Pancreas (tissue), 10 donors: ENCODE measurements around the gene SPINK6. TPM values are rescaled to one million over a fixed set of nuclear protein-coding genes. Genes with fewer than 3 reads are reported as not detected.
A peak's percentile ranks its signal among the peaks of the same experiment; 100 is the strongest.

ENCODE experiments used
- ATAC-seq, 4 donors: fragments of 200-7000 bp; cut with Tn5 transposase; one replicate each; pipeline versions ENCODE4 v1.8.0 to v1.9.1; 2020; ENCODE audit warnings: mild to moderate bottlenecking in 4 of 4, moderate library complexity in 4 of 4
- DNase-seq, 6 donors: peaks; one replicate each; pipeline ENCODE4 v3.0.0-alpha.2; 2020
- FAIRE-seq: peaks from 2 replicates; lab custom pipeline; 2012; peaks lifted over from hg19 to GRCh38; lab: Jason Lieb, UNC
- H3K27ac ChIP-seq, 4 donors: fragments of 200-600 bp; sonication (generic); 1 replicate in 3 of 4; 2 replicates in 1 of 4; pipeline versions ENCODE4 v1.5.0 to v1.8.0; 2020
- H3K27me3 ChIP-seq, 4 donors: fragments of 200-600 bp; one replicate each; pipeline ENCODE4 v1.8.0; 2021
- H3K36me3 ChIP-seq, 3 donors: fragments of 200-600 bp; sonication (generic) in 1 of 3; one replicate each; pipeline versions ENCODE4 v1.5.0 to v1.8.0; 2020 to 2021
- H3K4me1 ChIP-seq, 3 donors: fragments of 200-600 bp; one replicate each; pipeline ENCODE4 v1.8.0; 2021
- H3K4me3 ChIP-seq, 4 donors: fragments of 200-600 bp; sonication (generic) in 2 of 4; one replicate each; pipeline versions ENCODE4 v1.5.0 to v1.8.0; 2020 to 2021
- H3K9me3 ChIP-seq, 4 donors: fragments of 200-600 bp; one replicate each; pipeline ENCODE4 v1.8.0; 2021
- WGBS, 2 donors: extraction: QIAGEN DNeasy Blood & Tissue Kit; methylation state at CpG; one replicate each; pipeline ENCODE4 v1.1.7; 2013; 5-methylcytosine and 5-hydroxymethylcytosine counted together
- intact Hi-C, 3 donors: fragments of 100-400 bp; cut with DNase I; formaldehyde crosslinking; loops; one replicate each; pipeline versions ENCODE4 v1.11.1 to v1.14.2; 2022
- polyA plus RNA-seq, 2 donors: library from polyadenylated mRNA; stranded (reverse); fragments of 200-250 nt; gene quantifications; one replicate each; pipeline ENCODE4 v1.2.3, GENCODE V29; 2013
- total RNA-seq, 6 donors: library from RNA; stranded (reverse); fragmentation: NEBNext Ultra II Directional in 4 of 6; extraction: Animal tissue kit (Norgen Biotek cat#: 25700) in 4 of 6; gene quantifications; one replicate each; pipeline versions ENCODE4 v1.2.1 to v1.2.4, GENCODE V29; 2021 to 2023
- TF ChIP-seq, protein P1 (sequence below), 4 donors: fragments of 200-600 bp; sonication (generic) in 3 of 4; IDR thresholded peaks; one replicate each; pipeline versions ENCODE4 v1.5.0 to v1.8.0; 2021; ENCODE audit warnings: antibody characterized with exemption in 4 of 4
- donor health status: healthy with polysubstance abuse.
- donor health status: DM: no; HTN: no; CAD: no; lungs with moderate emphysema.
- donor health status: DM: no; HTN: no; CAD: no.
- donor health status: control.
- donor health status: control.
- donor health status: Bipolar disorder and iron deficiency.
- donor health status: DM: yes; HTN: yes; CAD: no.
- donor health status: DM: no; HTN: no; CAD: no.
- donor health status: DM: no; HTN: no; CAD: no.
- donor health status: DM: yes; HTN: yes; CAD: no.

SPINK6 gene
- total and polyA plus RNA-seq, 8 donors = not detected

DNA sequence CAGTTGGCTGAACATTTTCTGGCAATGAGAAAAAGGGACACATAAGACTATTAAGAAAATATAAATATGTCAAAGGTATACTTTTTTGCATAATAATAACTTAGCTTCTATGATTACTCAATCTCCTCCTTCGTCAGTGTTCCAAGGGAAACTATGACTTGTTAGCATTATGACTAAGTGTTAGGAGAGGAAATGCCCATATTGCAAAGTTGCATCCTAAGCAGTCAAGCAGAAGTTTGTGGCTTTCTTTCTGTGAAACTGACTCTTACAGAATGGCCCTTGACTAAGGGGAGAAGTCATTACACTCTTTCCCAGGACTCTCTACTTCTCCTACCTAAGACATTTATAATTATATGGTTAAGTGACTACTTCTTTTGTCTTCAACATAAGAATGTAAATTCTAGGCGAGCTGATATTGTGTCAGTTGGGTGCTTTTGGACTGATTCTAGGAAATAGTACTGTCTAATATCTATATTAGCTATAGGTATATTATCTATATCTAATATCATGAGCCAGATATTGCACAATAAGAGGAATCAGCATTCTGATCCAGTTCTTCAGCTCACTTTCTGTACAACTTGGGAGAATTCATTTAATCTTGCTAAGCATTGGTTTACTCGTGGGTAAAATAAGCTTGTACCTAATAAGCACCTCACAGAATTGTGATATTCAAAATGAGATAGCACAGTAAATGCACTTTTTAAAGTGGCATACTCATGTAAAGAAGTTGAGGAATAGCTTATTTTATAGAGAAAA lies 16.4 kb upstream of the SPINK6 start:
- H3K4me3 ChIP-seq = no peak overlapping the region
- 75 to 76% methylated on average over 3 of the region's 3 CpGs for WGBS, 2 donors
- no peaks in the 10 kb centered on the region for H3K4me1 ChIP-seq
- no peak for DNase-seq
- H3K27me3 ChIP-seq = no peaks in the 10 kb centered on the region
- no peak for FAIRE-seq
- TF ChIP-seq, protein P1, sequence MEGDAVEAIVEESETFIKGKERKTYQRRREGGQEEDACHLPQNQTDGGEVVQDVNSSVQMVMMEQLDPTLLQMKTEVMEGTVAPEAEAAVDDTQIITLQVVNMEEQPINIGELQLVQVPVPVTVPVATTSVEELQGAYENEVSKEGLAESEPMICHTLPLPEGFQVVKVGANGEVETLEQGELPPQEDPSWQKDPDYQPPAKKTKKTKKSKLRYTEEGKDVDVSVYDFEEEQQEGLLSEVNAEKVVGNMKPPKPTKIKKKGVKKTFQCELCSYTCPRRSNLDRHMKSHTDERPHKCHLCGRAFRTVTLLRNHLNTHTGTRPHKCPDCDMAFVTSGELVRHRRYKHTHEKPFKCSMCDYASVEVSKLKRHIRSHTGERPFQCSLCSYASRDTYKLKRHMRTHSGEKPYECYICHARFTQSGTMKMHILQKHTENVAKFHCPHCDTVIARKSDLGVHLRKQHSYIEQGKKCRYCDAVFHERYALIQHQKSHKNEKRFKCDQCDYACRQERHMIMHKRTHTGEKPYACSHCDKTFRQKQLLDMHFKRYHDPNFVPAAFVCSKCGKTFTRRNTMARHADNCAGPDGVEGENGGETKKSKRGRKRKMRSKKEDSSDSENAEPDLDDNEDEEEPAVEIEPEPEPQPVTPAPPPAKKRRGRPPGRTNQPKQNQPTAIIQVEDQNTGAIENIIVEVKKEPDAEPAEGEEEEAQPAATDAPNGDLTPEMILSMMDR (IDR thresholded peaks at IDR 0.05) = no peak
- H3K9me3 ChIP-seq = no peaks in the 10 kb centered on the region
- peak in 2 of 4 donors; percentile 75 to 81 for ATAC-seq
- no peaks in the 10 kb centered on the region for H3K36me3 ChIP-seq
- intact Hi-C loops = no loop called here
- no peak overlapping the region for H3K27ac ChIP-seq

DNA sequence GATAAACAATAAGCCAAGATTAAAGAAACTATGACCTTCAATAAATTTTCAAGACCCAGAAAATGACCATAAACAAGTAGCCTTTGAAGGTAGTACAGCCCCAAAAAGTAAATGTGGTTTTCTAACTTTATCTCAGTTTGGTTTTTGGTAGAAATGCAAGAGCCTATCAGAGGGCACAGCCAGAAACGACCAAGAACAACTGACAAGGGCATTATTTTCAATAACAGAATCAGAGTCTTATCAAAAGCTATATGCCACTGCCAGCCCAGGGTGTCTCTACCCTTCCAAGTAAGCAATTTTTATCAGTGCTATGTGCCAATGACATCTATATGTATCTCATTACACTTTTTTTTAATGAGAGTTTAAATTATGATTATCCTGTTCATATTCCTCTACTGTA lies 11.8 kb upstream of the SPINK6 start:
- intact Hi-C loops = no loop called here
- Histone ChIP-seq H3K27ac (no peak overlapping the region), H3K27me3 (no peaks in the 10 kb centered on the region), H3K36me3 (no peaks in the 10 kb centered on the region), H3K4me1 (no peaks in the 10 kb centered on the region), H3K9me3 (no peaks in the 10 kb centered on the region), H3K4me3 (no peak overlapping the region)
- FAIRE-seq = no peak
- WGBS, 2 donors = 22 to 31% methylated on average over 1 of the region's 1 CpG
- no peak for DNase-seq
- no peak for ATAC-seq
- TF ChIP-seq, protein P1 (IDR thresholded peaks at IDR 0.05) = no peak

DNA sequence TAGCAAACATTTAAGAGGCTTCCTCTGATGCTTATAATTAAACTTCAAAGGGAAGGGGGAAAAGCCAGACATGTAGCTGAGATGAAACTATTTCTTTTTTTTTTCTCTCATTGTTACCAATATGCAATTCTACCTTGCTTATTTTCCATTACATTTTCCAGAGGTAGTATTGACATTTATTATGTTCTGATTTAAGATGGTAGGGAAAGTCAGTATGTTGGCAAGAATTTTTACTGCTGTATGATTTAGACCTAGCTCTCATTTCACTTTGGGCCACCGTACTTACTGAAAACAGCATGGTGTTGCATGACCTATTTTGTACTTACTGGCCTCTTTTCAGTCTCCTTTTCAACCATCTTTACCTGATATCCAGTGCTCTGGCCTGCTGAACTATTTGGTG lies 9.6 kb upstream of the SPINK6 start:
- no peak for ATAC-seq
- 89 to 95% methylated on average over 1 of the region's 1 CpG for WGBS, 2 donors
- H3K9me3 ChIP-seq = no peaks in the 10 kb centered on the region
- no peak overlapping the region for H3K4me3 ChIP-seq
- intact Hi-C loops = no loop called here
- no peak for DNase-seq
- H3K27me3 ChIP-seq = no peaks in the 10 kb centered on the region
- no peak overlapping the region for H3K27ac ChIP-seq
- TF ChIP-seq, protein P1 (IDR thresholded peaks at IDR 0.05) = no peak
- H3K36me3 ChIP-seq = no peaks in the 10 kb centered on the region
- no peaks in the 10 kb centered on the region for H3K4me1 ChIP-seq
- FAIRE-seq = no peak

DNA sequence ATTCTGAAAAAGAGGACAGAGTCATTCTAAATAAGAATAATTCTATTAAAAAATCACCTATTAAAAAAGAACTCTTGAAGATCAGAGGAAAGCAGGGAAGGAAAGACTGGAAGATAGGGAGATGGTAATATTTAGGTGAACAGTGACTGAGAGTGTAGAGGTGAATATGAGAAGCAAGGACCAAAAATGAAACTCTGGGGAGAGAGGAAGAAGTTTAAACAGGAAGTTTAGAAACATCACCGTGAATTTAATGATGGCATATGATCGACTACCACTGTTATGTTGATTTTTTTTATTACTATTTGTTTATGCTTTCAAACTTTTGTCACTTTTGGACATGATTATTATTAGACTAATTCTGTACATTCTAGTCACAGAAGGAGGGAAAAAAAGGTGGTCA lies 1.7 kb upstream of the SPINK6 start:
- intact Hi-C loops = no loop called here
- ATAC-seq = no peak
- TF ChIP-seq, protein P1 (IDR thresholded peaks at IDR 0.05) = no peak
- WGBS, 2 donors = 82 to 88% methylated on average over 2 of the region's 2 CpGs
- no peak for DNase-seq
- Histone ChIP-seq H3K4me1 (peaks cover 0 to 5% (median 0%) of the 10 kb centered on the region in 3 donors), H3K4me3 (no peak overlapping the region), H3K36me3 (no peaks in the 10 kb centered on the region), H3K27ac (no peak overlapping the region), H3K9me3 (no peaks in the 10 kb centered on the region), H3K27me3 (no peaks in the 10 kb centered on the region)
- no peak for FAIRE-seq
